Esophagus squamous epithelium (tissue), 5 donors: ENCODE measurements around the gene ABCC5. TPM values are rescaled to one million over a fixed set of nuclear protein-coding genes. Genes with fewer than 3 reads are reported as not detected.
"Not testable (repeated sequence)": the region's sequence is repeated elsewhere in the genome, so short reads cannot be mapped to it uniquely, and the experiment has no call there.

Source experiments
- DNase-seq: peaks from one replicate; lab custom pipeline; 2025; lab: John Stamatoyannopoulos, UW
- H3K27ac ChIP-seq, 4 donors: fragments of 200-600 bp; sonication (generic); one replicate each; pipeline ENCODE4 v1.5.1; 2016 to 2019; ENCODE audit warnings: mild to moderate bottlenecking in 1 of 4
- H3K27me3 ChIP-seq, 4 donors: fragments of 200-600 bp; sonication (generic); 1 replicate in 3 of 4; 2 replicates in 1 of 4; pipeline versions ENCODE4 v1.5.1 to v1.6.0; 2017 to 2021; ENCODE audit warnings: antibody characterized with exemption in 1 of 4
- H3K36me3 ChIP-seq, 3 donors: fragments of 200-600 bp; sonication (generic); one replicate each; pipeline ENCODE4 v1.5.1; 2016 to 2019
- H3K4me1 ChIP-seq, 3 donors: fragments of 200-600 bp; sonication (generic); one replicate each; pipeline ENCODE4 v1.5.1; 2017 to 2019
- H3K4me3 ChIP-seq, 4 donors: fragments of 200-600 bp; sonication (generic); 1 replicate in 3 of 4; 2 replicates in 1 of 4; pipeline ENCODE4 v1.5.1; 2016 to 2019; ENCODE audit warnings: mild to moderate bottlenecking in 2 of 4, moderate library complexity in 1 of 4
- H3K9me3 ChIP-seq, 3 donors: fragments of 200-600 bp; sonication (generic); one replicate each; pipeline ENCODE4 v1.5.1; 2016 to 2019
- CTCF ChIP-seq, 6 experiments: fragments of 450-650 bp in 4 of 6; fragments of 200-600 bp in 2 of 6; sonication (generic) in 2 of 6; IDR thresholded peaks; one replicate each; pipeline ENCODE4 v1.5.1; 2016 to 2019; ENCODE audit warnings: antibody characterized with exemption in 6 of 6, mild to moderate bottlenecking in 4 of 6, moderate library complexity in 4 of 6
- POLR2A ChIP-seq, 4 donors: fragments of 450-650 bp; IDR thresholded peaks; one replicate each; pipeline ENCODE4 v1.6.1; 2017; ENCODE audit warnings: antibody characterized with exemption in 4 of 4, mild to moderate bottlenecking in 4 of 4, moderate library complexity in 3 of 4
- WGBS, 2 donors: methylation state at CpG; one replicate each; pipeline ENCODE4 v1.1.5; 2018; 5-methylcytosine and 5-hydroxymethylcytosine counted together
- intact Hi-C: fragments of 100-400 bp; cut with DNase I; formaldehyde crosslinking; loops from one replicate; pipeline ENCODE4 v1.15.0; 2022
- total RNA-seq, 4 donors: library from RNA; depleted of rRNA; stranded (reverse); fragments of >200 nt; gene quantifications; one replicate each; pipeline ENCODE4 v1.1.0, GENCODE V29; 2016
- donor health status: DM: yes; HTN: yes; CAD: no.

Gene ABCC5
- total RNA-seq, 4 donors from 2014 or later: 34.3 to 50.2 (median 40.4) TPM

GRCh38 chr3:184029443-184029842, 11.8 kb upstream of the ABCC5 start:
- TF ChIP-seq CTCF (IDR thresholded peaks at IDR 0.05): no peak
- TF ChIP-seq POLR2A (IDR thresholded peaks at IDR 0.05): no peak
- intact Hi-C loops: no loop called here
- WGBS, 2 donors: 46 to 49% methylated on average over 2 of the region's 2 CpGs
- Histone ChIP-seq H3K27ac (no peak overlapping the region), H3K36me3 (no peaks in the 10 kb centered on the region), H3K27me3 (peaks cover 0 to 48% (median 0%) of the 10 kb centered on the region in 4 donors), H3K4me1 (peaks cover 0 to 8% (median 0%) of the 10 kb centered on the region in 3 donors), H3K9me3 (no peaks in the 10 kb centered on the region), H3K4me3 (no peak overlapping the region)
- DNase-seq: no peak

- DNase-seq, H3K27ac ChIP-seq, H3K4me3 ChIP-seq, intact Hi-C loops, H3K4me1 ChIP-seq, H3K36me3 ChIP-seq, H3K9me3 ChIP-seq: not testable (repeated sequence)
- peaks cover 0 to 44% (median 0%) of the 10 kb centered on the region in 4 donors for H3K27me3 ChIP-seq
- WGBS, 2 donors: 85 to 88% methylated on average over 1 of the region's 1 CpG
Observed at GRCh38 chr3:184028275-184028890, 10.7 kb upstream of the ABCC5 start.

- H3K4me3 ChIP-seq, H3K4me1 ChIP-seq, H3K36me3 ChIP-seq, H3K9me3 ChIP-seq, intact Hi-C loops, H3K27ac ChIP-seq, DNase-seq: not testable (repeated sequence)
- 70 to 77% methylated on average over 5 of the region's 5 CpGs for WGBS, 2 donors
- H3K27me3 ChIP-seq: peaks cover 0 to 22% (median 0%) of the 10 kb centered on the region in 4 donors
Observed at GRCh38 chr3:184025256-184025655, 7.6 kb upstream of the ABCC5 start.

GRCh38 chr3:184022323-184022722, 4.6 kb upstream of the ABCC5 start:
- intact Hi-C loops: no loop called here
- 37 to 58% methylated on average over 7 of the region's 7 CpGs for WGBS, 2 donors
- TF ChIP-seq CTCF (IDR thresholded peaks at IDR 0.05): no peak
- TF ChIP-seq POLR2A (IDR thresholded peaks at IDR 0.05): no peak

GRCh38 chr3:184018424-184018973, 815 bp upstream of the ABCC5 start:
- peaks cover 0 to 8% (median 0%) of the 10 kb centered on the region in 3 donors for H3K36me3 ChIP-seq
- no peak for DNase-seq
- intact Hi-C loops: loop anchor here (5.0 to 10.0 kb wide), 2 partner anchors 116 to 121 kb away; partner anchors contain the start of gene EIF2B5
- H3K27me3 ChIP-seq: no peaks in the 10 kb centered on the region
- H3K4me1 ChIP-seq: peaks cover 9 to 33% (median 10%) of the 10 kb centered on the region in 3 donors
- WGBS, 2 donors: 78 to 88% methylated on average over 6 to 16 of the region's 21 CpGs
- no peaks in the 10 kb centered on the region for H3K9me3 ChIP-seq
- H3K27ac ChIP-seq: peak overlapping the region; percentile 89 to 95 (median 90)
- TF ChIP-seq POLR2A (IDR thresholded peaks at IDR 0.05): no peak
- no peak for TF ChIP-seq CTCF (IDR thresholded peaks at IDR 0.05)
- peak overlapping the region; percentile 84 to 100 (median 98) for H3K4me3 ChIP-seq

More at GRCh38 chr3:184022323-184022722, 4.6 kb upstream of the ABCC5 start:
- no peak for DNase-seq
- Histone ChIP-seq H3K4me3 (no peak overlapping the region), H3K4me1 (peaks cover 0 to 13% (median under 1%) of the 10 kb centered on the region in 3 donors), H3K36me3 (no peaks in the 10 kb centered on the region), H3K27me3 (peaks cover 0 to 22% (median 0%) of the 10 kb centered on the region in 4 donors), H3K27ac (no peak overlapping the region), H3K9me3 (no peaks in the 10 kb centered on the region)
